Stimulated activated naive B cell treated with anti-CD40 and anti-IgM and Interleukin-4, amounts not matched to agents 10 μg/mL and 1 μg/mL and 100 μg/mL, for 72 hours (primary cell): Measurements from ENCODE around the gene FOXD1.
"Not testable (repeated sequence)": the region's sequence is repeated elsewhere in the genome, so short reads cannot be mapped to it uniquely, and the experiment has no call there.

Experiments
- ATAC-seq, 2 donors: fragments of 150-1000 bp; cut with Tn5 transposase; replicated peaks; 2 replicates each; pipeline ENCODE4 v1.10.0; 2021; ENCODE audit warnings: moderate library complexity in 1 of 2
- DNase-seq: peaks from one replicate; pipeline ENCODE4 v3.0.0; 2021
- H3K27ac Mint-ChIP-seq: one replicate; pipeline ENCODE4 v1.8.0; 2022; ENCODE audit warnings: mild to moderate bottlenecking, mixed read lengths
- H3K27me3 Mint-ChIP-seq, 2 donors: one replicate each; pipeline ENCODE4 v1.8.0; 2022; ENCODE audit warnings: mixed read lengths in 2 of 2
- H3K36me3 Mint-ChIP-seq, 2 donors: one replicate each; pipeline ENCODE4 v1.8.0; 2022; ENCODE audit warnings: mixed read lengths in 2 of 2, mild to moderate bottlenecking in 1 of 2
- H3K4me1 Mint-ChIP-seq, 2 donors: one replicate each; pipeline ENCODE4 v1.8.0; 2022; ENCODE audit warnings: mixed read lengths in 2 of 2, mild to moderate bottlenecking in 1 of 2
- H3K4me3 Mint-ChIP-seq, 2 donors: one replicate each; pipeline ENCODE4 v1.8.0; 2022; ENCODE audit warnings: mild to moderate bottlenecking in 2 of 2, mixed read lengths in 2 of 2, moderate library complexity in 1 of 2
- H3K9me3 Mint-ChIP-seq, 2 donors: one replicate each; pipeline ENCODE4 v1.8.0; 2022; ENCODE audit warnings: mixed read lengths in 2 of 2, mild to moderate bottlenecking in 1 of 2

FOXD1 gene

GRCh38 chr5:73448463-73449136 lies at the start of gene FOXD1:
FOXD1 (minus strand) TSS chr5:73448777; CDS start chr5:73448362, 415 bp downstream.
- DNase-seq (peak; percentile 29), ATAC-seq (peak; percentile 77 to 84)
- peaks cover 50 to 69% of the 10 kb centered on the region in 2 donors for H3K27me3 Mint-ChIP-seq
- peaks cover 1 to 5% of the 10 kb centered on the region in 2 donors for H3K36me3 Mint-ChIP-seq
- H3K4me3 Mint-ChIP-seq: peak within 1 kb of the TSS; percentile 84 to 88
- peak within 1 kb of the TSS; percentile 79 for H3K27ac Mint-ChIP-seq
- H3K9me3 Mint-ChIP-seq: peaks cover 2 to 9% of the 10 kb centered on the region in 2 donors
- H3K4me1 Mint-ChIP-seq: peaks cover 6 to 39% of the 10 kb centered on the region in 2 donors

DNA sequence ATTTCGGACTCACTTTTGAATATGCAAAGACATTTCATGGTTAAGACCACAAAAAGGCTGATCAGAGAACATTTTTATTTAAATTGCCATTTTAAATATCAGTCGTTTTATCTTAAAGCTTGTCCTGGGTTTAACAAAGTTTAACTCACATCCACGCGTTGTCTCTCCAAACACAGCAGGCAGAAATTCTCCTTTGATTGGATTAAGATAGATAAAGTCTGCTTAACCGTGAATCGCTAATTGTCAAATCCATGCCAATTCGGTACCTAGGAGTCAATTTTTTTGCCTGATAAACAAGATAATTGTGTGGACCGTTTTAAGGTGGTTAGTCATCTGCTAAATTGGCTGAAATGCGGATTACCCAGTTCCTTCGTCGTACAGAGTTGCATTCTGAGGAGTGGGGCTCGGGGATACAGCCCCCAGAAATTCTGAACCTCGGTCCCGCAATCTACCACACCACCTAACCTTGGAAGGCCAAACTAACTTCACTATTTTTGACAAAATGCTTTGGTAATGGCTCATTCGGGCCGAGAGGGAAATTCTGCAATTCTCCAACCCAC lies 49.0 kb upstream of the FOXD1 start:
- Mint-ChIP-seq H3K4me3 (peak overlapping the region; percentile 98 to 100), H3K27ac (peak overlapping the region; percentile 100), H3K4me1 (peaks cover 13 to 23% of the 10 kb centered on the region in 2 donors), H3K9me3 (no peaks in the 10 kb centered on the region), H3K27me3 (peaks cover 11 to 16% of the 10 kb centered on the region in 2 donors), H3K36me3 (peaks cover 20 to 36% of the 10 kb centered on the region in 2 donors)
- DNase-seq (no peak), ATAC-seq (peak in 1 of 2 donors; percentile 1)

- Mint-ChIP-seq H3K27me3 (peaks cover 14 to 18% of the 10 kb centered on the region in 2 donors), H3K27ac (no peak overlapping the region), H3K4me3 (peak overlapping the region in 1 of 2 donors; percentile 98), H3K9me3 (no peaks in the 10 kb centered on the region), H3K4me1 (peaks cover 12 to 23% of the 10 kb centered on the region in 2 donors), H3K36me3 (peaks cover 17 to 31% of the 10 kb centered on the region in 2 donors)
- ATAC-seq: no peak
- no peak for DNase-seq
Observed at GRCh38 chr5:73496984-73497457, 48.4 kb upstream of the FOXD1 start.

GRCh38 chr5:73495772-73496335 lies 47.3 kb upstream of the FOXD1 start:
- Mint-ChIP-seq H3K27me3 (peaks cover 14 to 27% of the 10 kb centered on the region in 2 donors), H3K36me3 (peaks cover 10 to 24% of the 10 kb centered on the region in 2 donors), H3K27ac (no peak overlapping the region), H3K9me3 (no peaks in the 10 kb centered on the region), H3K4me1 (peaks cover 5 to 15% of the 10 kb centered on the region in 2 donors), H3K4me3 (no peak overlapping the region)
- DNase-seq: no peak
- ATAC-seq: no peak

GRCh38 chr5:73494721-73495120 lies 46.1 kb upstream of the FOXD1 start:
- no peak for ATAC-seq
- Mint-ChIP-seq H3K36me3 (peaks cover 7 to 17% of the 10 kb centered on the region in 2 donors), H3K27me3 (peaks cover 14 to 27% of the 10 kb centered on the region in 2 donors), H3K27ac (no peak overlapping the region), H3K4me3 (no peak overlapping the region), H3K9me3 (no peaks in the 10 kb centered on the region), H3K4me1 (peaks cover 2 to 5% of the 10 kb centered on the region in 2 donors)
- no peak for DNase-seq

- peaks cover 0 to 2% of the 10 kb centered on the region in 2 donors for H3K4me1 Mint-ChIP-seq
- H3K9me3 Mint-ChIP-seq: no peaks in the 10 kb centered on the region
- ATAC-seq (no peak), DNase-seq (no peak)
- no peak overlapping the region for H3K4me3 Mint-ChIP-seq
- no peak overlapping the region for H3K27ac Mint-ChIP-seq
- peaks cover 3 to 5% of the 10 kb centered on the region in 2 donors for H3K36me3 Mint-ChIP-seq
- peaks cover 14 to 27% of the 10 kb centered on the region in 2 donors for H3K27me3 Mint-ChIP-seq
Observed at GRCh38 chr5:73493421-73493820, 44.8 kb upstream of the FOXD1 start.

GRCh38 chr5:73491155-73491554 lies 42.6 kb upstream of the FOXD1 start:
- Mint-ChIP-seq H3K4me3 (no peak overlapping the region), H3K36me3 (no peaks in the 10 kb centered on the region), H3K27me3 (peaks cover 25 to 38% of the 10 kb centered on the region in 2 donors), H3K4me1 (no peaks in the 10 kb centered on the region), H3K9me3 (no peaks in the 10 kb centered on the region), H3K27ac (no peak overlapping the region)
- DNase-seq (no peak), ATAC-seq (no peak)

GRCh38 chr5:73490088-73490487 lies 41.5 kb upstream of the FOXD1 start:
- no peaks in the 10 kb centered on the region for H3K36me3 Mint-ChIP-seq
- H3K4me1 Mint-ChIP-seq: no peaks in the 10 kb centered on the region
- no peak overlapping the region for H3K27ac Mint-ChIP-seq
- no peaks in the 10 kb centered on the region for H3K9me3 Mint-ChIP-seq
- DNase-seq (no peak), ATAC-seq (no peak)
- peaks cover 32 to 38% of the 10 kb centered on the region in 2 donors for H3K27me3 Mint-ChIP-seq
- H3K4me3 Mint-ChIP-seq: no peak overlapping the region

GRCh38 chr5:73488806-73489205 lies 40.2 kb upstream of the FOXD1 start:
- no peaks in the 10 kb centered on the region for H3K4me1 Mint-ChIP-seq
- ATAC-seq (no peak), DNase-seq (no peak)
- no peaks in the 10 kb centered on the region for H3K36me3 Mint-ChIP-seq
- no peaks in the 10 kb centered on the region for H3K9me3 Mint-ChIP-seq
- H3K4me3 Mint-ChIP-seq: no peak overlapping the region
- H3K27ac Mint-ChIP-seq: no peak overlapping the region
- H3K27me3 Mint-ChIP-seq: peaks cover 31 to 38% of the 10 kb centered on the region in 2 donors

- no peaks in the 10 kb centered on the region for H3K36me3 Mint-ChIP-seq
Observed at GRCh38 chr5:73487815-73488214, 39.2 kb upstream of the FOXD1 start.

GRCh38 chr5:73487257-73487656 lies 38.7 kb upstream of the FOXD1 start:
- peak; percentile 27 to 36 for ATAC-seq

More at GRCh38 chr5:73487815-73488214, 39.2 kb upstream of the FOXD1 start:
- ATAC-seq (no peak), DNase-seq (no peak)
- Mint-ChIP-seq H3K27ac (no peak overlapping the region), H3K4me3 (no peak overlapping the region), H3K4me1 (no peaks in the 10 kb centered on the region), H3K9me3 (no peaks in the 10 kb centered on the region), H3K27me3 (peaks cover 27 to 31% of the 10 kb centered on the region in 2 donors)

DNA sequence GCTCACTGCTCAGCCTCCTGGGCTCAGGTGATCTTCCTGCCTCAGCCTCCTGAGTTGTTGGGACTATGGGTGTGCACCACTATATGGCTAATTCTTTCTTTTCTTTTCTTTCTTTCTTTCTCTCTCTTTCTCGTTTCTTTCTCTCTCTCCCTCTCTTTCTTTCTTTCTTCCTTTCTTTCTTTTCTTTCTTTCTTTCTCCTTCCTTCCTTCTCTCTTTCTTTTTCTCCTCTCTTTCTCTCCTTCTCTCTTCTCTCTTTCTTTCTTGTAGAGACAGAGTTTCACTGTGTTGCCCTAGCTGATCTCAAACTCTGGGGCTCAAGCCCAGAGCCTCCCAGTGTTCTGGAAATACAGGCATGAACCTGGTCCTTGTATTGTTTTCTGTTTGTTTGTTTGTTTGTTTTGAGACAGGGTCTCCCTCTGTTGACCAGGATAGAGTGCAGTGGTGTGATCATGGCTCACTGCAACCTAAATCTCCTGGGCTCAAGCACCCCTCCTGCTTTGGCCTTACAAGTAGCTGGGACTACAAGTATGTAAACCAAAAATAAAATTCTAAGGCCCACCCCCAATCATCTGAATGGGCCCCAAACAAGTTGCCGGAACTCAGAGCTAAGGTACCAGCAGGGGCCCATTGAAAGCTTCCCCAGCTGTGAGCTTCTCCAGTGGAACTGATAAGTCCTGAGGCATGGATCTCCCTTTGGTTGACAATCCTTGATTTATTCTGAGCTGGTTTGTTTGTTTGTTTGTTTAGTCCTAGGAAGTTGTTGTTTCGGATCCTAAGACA lies 37.7 kb upstream of the FOXD1 start:
- Mint-ChIP-seq H3K4me3 (no peak overlapping the region), H3K27ac (no peak overlapping the region), H3K9me3 (no peaks in the 10 kb centered on the region), H3K4me1 (no peaks in the 10 kb centered on the region), H3K36me3 (no peaks in the 10 kb centered on the region), H3K27me3 (peaks cover 25 to 27% of the 10 kb centered on the region in 2 donors)
- DNase-seq: no peak
- no peak for ATAC-seq

More at GRCh38 chr5:73487257-73487656, 38.7 kb upstream of the FOXD1 start:
- DNase-seq, H3K4me1 Mint-ChIP-seq, H3K9me3 Mint-ChIP-seq, H3K36me3 Mint-ChIP-seq, H3K27ac Mint-ChIP-seq, H3K4me3 Mint-ChIP-seq: not testable (repeated sequence)
- peaks cover 24 to 26% of the 10 kb centered on the region in 2 donors for H3K27me3 Mint-ChIP-seq

DNA sequence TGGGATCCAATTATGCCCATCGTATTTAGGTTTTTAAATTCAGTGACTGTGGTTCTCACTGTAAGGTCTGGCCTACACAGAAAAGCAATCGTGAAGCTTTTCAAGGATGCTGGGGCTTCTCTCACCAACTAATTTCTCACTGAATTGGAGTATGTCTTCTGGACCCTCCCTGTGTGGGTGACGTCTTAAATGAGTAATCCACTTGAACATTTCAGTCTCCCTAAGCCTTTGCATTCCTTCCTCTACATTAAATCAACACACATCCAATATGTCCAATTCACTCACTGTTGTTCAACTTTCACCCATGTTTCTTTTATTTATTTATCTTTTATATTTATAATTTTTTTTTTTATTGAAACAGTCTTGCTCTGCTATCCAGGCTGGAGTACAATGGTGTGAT lies 37.1 kb upstream of the FOXD1 start:
- H3K27ac Mint-ChIP-seq: no peak overlapping the region
- no peak for DNase-seq

DNA sequence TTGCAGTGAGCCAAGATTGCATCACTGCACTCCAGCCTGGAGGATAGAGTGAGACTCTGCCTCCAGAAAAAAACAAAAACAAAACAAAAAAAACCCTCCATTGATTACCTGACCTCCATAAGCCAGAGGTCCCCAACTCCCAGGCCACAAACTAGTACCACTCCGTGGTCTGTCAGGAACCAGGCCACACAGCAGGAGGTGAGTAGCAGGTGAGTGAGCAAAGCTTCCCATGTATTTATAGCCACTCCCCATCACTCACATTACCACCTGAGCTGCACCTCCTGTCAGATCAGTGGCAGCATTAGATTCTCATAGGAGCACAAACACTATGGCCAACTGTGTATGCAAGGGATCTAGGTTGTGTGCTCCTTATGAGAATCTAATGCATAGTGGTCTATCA lies 35.9 kb upstream of the FOXD1 start:
- Mint-ChIP-seq H3K27ac (no peak overlapping the region), H3K4me3 (no peak overlapping the region), H3K27me3 (peaks cover 32 to 37% of the 10 kb centered on the region in 2 donors), H3K4me1 (no peaks in the 10 kb centered on the region), H3K36me3 (no peaks in the 10 kb centered on the region), H3K9me3 (no peaks in the 10 kb centered on the region)
- ATAC-seq (no peak), DNase-seq (no peak)

More for the DNA sequence above, 37.1 kb upstream of the FOXD1 start:
- Mint-ChIP-seq H3K27me3 (peaks cover 26 to 27% of the 10 kb centered on the region in 2 donors), H3K9me3 (no peaks in the 10 kb centered on the region), H3K36me3 (no peaks in the 10 kb centered on the region), H3K4me1 (no peaks in the 10 kb centered on the region), H3K4me3 (no peak overlapping the region)
- ATAC-seq: no peak
